Parathyroid adenoma (tissue), 2 donors: ENCODE measurements around the gene CACYBP.

Source experiments
- H2AFZ ChIP-seq: fragments of 300-600 bp; sonication (generic); one replicate; pipeline ENCODE4 v1.7.0; 2017; ENCODE audit warnings: antibody characterized with exemption, mild to moderate bottlenecking
- H3K27ac ChIP-seq: fragments of 300-600 bp; sonication (generic); one replicate; pipeline ENCODE4 v1.7.0; 2017
- H3K27me3 ChIP-seq: fragments of 300-600 bp; sonication (generic); one replicate; pipeline ENCODE4 v1.7.0; 2017; ENCODE audit warnings: low read length; ENCODE audit not compliant: control insufficient read depth, insufficient read depth
- H3K36me3 ChIP-seq: fragments of 300-600 bp; sonication (generic); one replicate; pipeline ENCODE4 v1.7.0; 2017; ENCODE audit warnings: low read length; ENCODE audit not compliant: control insufficient read depth, insufficient read depth
- H3K4me1 ChIP-seq: fragments of 300-600 bp; sonication (generic); one replicate; pipeline ENCODE4 v1.7.0; 2017; ENCODE audit warnings: control low read depth
- H3K4me2 ChIP-seq: fragments of 300-600 bp; sonication (generic); one replicate; pipeline ENCODE4 v1.7.0; 2017; ENCODE audit warnings: low read length
- H3K4me3 ChIP-seq: fragments of 300-600 bp; sonication (generic); one replicate; pipeline ENCODE4 v1.7.0; 2017; ENCODE audit warnings: low read depth, low read length
- H3K79me2 ChIP-seq: fragments of 300-600 bp; sonication (generic); one replicate; pipeline ENCODE4 v1.7.0; 2017; ENCODE audit warnings: control low read depth
- H3K9ac ChIP-seq: fragments of 300-600 bp; sonication (generic); one replicate; pipeline ENCODE4 v1.7.0; 2017; ENCODE audit warnings: mild to moderate bottlenecking
- H3K9me3 ChIP-seq: fragments of 300-600 bp; sonication (generic); one replicate; pipeline ENCODE4 v1.7.0; 2017; ENCODE audit warnings: low read length; ENCODE audit not compliant: control insufficient read depth
- CTCF ChIP-seq: fragments of 300-600 bp; sonication (generic); IDR thresholded peaks from one replicate; pipeline ENCODE4 v1.7.0; 2017; ENCODE audit warnings: antibody characterized with exemption, mild to moderate bottlenecking
- donor health status: primary hyperparathyroidism.

CACYBP gene, protein sequence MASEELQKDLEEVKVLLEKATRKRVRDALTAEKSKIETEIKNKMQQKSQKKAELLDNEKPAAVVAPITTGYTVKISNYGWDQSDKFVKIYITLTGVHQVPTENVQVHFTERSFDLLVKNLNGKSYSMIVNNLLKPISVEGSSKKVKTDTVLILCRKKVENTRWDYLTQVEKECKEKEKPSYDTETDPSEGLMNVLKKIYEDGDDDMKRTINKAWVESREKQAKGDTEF

GRCh38 chr1:174999936-175000696, at the start of gene CACYBP:
Gene CACYBP (plus strand): TSS chr1:174999947. CDS start chr1:175000181, 234 bp downstream.
- peak within 1 kb of the TSS; percentile 97 for H2AFZ ChIP-seq

GRCh38 chr1:174953285-174954072, 46.3 kb upstream of the CACYBP start:
- Histone ChIP-seq H3K79me2 (no peaks in the 10 kb centered on the region), H2AFZ (no peak overlapping the region), H3K4me2 (no peak overlapping the region), H3K36me3 (no peaks in the 10 kb centered on the region), H3K4me1 (peaks cover 10% of the 10 kb centered on the region), H3K9me3 (no peaks in the 10 kb centered on the region), H3K27me3 (no peaks in the 10 kb centered on the region), H3K9ac (no peak overlapping the region), H3K27ac (no peak overlapping the region), H3K4me3 (no peak overlapping the region)
- no peak for TF ChIP-seq CTCF

More at GRCh38 chr1:174999936-175000696, at the start of gene CACYBP:
- Histone ChIP-seq H3K9ac (peak within 1 kb of the TSS; percentile 70), H3K27me3 (no peaks in the 10 kb centered on the region), H3K9me3 (no peaks in the 10 kb centered on the region), H3K4me3 (peak within 1 kb of the TSS; percentile 71), H3K27ac (peak within 1 kb of the TSS; percentile 99), H3K4me1 (no peaks in the 10 kb centered on the region), H3K36me3 (no peaks in the 10 kb centered on the region), H3K79me2 (peaks cover 4% of the 10 kb centered on the region), H3K4me2 (peak within 1 kb of the TSS; percentile 91)
- TF ChIP-seq CTCF = no peak

DNA sequence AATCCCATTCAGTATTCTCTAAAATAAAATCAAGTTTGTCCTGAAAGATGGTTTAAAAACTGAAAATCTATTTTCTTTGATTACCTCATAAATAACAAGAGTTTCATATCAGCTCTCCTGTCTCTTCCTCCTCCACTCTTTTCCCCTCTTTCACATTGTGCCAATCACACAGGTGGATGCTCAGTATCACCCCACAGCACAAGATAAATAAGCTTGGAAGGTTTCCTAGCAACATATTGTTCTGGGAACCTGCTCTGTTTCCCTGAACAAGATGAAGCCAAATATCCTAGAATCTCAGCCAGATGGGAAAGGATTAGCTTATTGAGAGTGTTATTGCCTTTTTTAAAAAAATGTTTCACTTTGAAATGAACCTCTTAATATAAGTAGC, 45.7 kb upstream of the CACYBP start:
- Histone ChIP-seq H2AFZ (no peak overlapping the region), H3K27me3 (no peaks in the 10 kb centered on the region), H3K27ac (no peak overlapping the region)

More for the DNA sequence above, 45.7 kb upstream of the CACYBP start:
- no peaks in the 10 kb centered on the region for H3K9me3 ChIP-seq
- no peak overlapping the region for H3K9ac ChIP-seq
- H3K4me1 ChIP-seq = peaks cover 10% of the 10 kb centered on the region
- H3K4me2 ChIP-seq = no peak overlapping the region
- TF ChIP-seq CTCF = no peak
- no peak overlapping the region for H3K4me3 ChIP-seq
- H3K79me2 ChIP-seq = no peaks in the 10 kb centered on the region
- H3K36me3 ChIP-seq = no peaks in the 10 kb centered on the region
